Activated CD8-positive, alpha-beta memory T cell treated with anti-CD3 and anti-CD28 coated beads, Interleukin-2, amount 50 U/mL, for 24 hours (primary cell): ENCODE results near the gene PIP4K2C.
"Not testable (repeated sequence)": the region's sequence is repeated elsewhere in the genome, so short reads cannot be mapped to it uniquely, and the experiment has no call there.

Experiments used
- DNase-seq: peaks from one replicate; pipeline ENCODE4 v3.0.0-alpha.2; 2020; ENCODE audit errors: extremely low read depth

Gene PIP4K2C

DNA sequence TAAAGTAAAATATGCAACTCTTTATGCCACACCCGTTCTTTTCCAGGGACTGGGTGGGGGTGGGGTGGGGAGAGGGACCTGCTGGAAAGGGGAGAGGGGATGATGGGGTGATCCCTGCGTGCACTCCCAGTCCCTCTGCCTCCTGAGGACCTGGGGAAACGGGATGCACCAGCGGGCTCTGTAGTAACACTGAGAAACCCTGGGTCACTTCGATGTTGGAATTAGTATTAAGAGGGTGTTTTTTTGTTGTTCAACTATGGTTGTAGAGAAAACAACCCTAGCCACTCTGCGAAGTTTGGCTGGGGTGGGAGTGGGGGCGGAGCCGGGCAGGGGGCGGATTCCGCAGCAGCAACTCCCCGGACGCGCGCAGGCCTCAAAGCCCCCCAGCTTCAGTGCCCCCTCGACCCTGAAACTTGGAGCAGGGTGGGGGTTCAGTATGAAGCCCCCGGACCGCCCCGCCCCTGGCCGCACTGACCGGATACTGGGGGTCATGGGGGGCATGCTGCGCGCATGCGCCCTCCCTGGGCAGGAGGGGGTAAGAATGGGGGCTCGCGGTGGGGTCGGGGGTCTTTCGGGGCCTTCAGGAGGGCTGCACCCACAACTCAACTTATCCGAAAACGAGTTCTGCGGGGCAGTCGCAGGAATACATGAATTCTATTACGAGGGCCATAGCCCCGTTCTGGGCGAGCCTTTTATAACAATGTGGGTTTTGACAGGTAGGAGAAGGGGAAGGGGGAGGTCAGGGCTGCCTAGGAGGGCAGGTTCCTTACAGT, 19.0 kb downstream of the PIP4K2C start:
- DNase-seq: no peak

DNA sequence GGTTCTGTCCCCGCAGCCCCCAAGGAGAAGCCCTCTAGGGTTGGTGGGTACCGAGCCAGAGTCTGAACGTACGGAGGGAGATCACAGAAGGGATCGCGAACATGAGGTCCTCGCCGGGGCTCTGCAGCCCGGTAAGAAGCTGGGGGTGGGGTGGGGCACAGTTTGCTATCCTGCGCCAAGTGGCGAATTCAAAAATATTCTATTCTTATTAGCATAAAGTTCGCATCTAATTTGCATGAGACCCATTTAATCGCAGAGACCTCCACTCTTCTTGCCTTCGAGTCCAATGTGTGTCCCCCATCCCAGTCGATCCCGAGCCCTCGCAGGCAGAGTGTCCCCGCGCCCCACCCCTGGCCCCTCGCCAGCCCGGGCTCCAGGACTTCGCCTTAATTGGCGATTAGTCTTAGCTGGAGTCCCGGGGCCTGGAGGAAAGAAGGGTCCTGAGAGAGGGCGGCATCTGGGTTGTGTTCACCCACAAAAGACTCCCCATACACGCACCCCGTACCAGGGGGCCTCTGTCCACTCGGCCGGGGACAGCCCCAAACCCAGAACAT, 19.6 kb downstream of the PIP4K2C start:
- DNase-seq: no peak

DNA sequence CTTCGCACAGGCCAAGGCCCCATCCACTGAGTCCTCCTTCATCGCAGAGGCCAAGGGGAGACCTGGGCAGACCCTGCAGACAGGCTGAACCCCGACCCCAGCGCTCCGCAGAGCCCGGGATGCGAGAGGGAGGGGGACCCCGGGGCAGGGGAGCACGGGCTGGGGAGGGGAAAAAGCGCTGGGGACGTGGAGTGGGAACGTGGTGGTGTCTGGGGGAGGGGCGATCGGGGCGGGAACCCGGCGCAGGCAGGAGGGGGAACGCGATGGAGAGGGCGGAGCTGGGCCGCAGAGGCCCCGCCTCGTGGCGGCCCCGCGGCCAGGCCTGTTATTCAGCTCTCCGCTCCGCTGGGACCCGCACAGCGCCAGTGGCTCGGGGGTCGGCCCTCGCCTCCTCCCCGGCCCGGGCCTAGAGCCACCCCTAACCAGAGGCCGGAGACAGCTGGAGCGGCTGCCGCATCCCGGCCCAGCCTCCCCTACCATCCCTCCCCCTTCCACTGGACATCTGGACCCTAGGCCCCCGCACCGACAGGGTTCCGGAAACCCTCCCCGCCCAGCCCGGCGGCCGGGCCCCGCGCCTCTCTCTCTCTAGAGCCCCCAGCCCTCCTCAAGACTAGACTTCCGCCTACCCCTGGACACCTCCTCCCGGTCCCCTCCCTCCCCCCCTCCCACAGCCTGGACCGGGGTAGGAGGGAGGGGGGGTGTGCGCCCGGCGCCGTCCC, 20.3 kb downstream of the PIP4K2C start, which contains the start of gene ARHGEF25:
TSS of gene ARHGEF25 (plus strand) at position 328 of the 719 bp plus-strand sequence. CDS start 460 bp downstream, outside the sequence.
- DNase-seq: no peak

DNA sequence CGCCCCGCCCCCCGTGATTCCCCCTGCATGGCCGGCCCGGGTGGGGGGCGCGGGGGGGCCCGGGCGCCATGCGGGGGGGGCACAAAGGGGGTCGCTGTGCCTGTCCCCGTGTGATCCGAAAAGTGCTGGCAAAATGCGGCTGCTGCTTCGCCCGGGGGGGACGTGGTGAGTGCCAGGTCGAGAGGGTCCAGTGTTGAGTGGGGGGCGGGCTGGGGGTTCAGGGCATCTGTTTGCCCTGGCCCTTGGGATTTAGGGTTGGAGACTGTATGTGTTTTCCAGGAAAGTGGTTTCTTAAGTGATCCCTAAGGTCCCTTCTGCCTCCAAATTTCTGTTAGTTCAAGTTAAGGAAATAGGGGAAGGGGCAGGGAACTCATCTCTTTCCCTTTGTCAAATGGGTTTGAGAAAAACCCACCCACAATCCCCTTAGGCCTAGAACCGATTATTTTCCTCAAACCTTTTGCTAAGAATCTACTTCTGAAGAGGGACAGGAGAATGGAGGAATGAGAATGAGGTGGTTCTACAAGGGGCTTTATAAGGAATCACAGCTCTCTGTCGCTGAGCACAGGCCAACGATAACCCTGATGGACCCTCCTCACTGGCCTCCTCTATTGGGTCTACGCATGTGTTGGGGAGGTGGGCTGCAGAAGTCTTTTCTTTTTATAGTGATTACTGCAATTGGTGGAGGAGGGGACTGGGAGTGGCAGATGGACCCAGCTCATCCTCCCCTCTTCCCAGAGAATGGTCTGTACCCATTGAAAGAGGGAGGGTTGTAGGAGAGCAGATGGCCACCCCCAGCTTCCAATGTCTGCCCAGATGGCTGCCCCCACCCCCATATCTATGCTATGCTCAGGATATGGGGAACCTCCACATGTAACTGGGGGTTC, 21.1 kb downstream of the PIP4K2C start:
- no peak for DNase-seq

DNA sequence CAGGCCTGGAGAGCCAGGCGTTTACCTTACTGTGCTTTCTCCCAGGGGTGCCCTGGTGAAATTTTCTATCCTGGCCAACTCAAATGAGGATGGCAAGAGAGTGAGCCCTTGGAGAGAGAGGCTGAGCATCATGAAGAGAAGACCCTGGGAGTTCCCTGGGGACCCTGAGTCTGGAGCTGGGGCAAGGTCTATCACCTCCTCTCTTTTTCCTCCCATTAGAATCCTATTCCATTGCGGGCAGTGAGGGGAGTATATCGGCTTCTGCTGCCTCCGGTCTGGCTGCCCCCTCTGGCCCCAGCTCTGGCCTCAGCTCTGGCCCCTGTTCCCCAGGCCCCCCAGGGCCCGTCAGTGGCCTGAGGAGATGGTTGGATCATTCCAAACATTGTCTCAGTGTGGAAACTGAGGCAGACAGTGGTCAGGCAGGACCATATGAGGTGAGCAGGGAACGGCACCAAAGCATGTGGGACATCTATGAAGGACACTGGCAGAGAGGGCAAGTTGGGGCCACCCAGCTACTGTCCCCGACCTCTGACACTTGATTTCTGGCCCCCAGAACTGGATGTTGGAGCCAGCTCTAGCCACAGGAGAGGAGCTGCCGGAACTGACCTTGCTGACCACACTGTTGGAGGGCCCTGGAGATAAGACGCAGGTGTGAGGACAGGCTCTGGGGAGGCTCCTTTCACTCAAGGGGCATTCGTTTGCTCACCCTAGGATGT, 21.9 kb downstream of the PIP4K2C start:
- DNase-seq: no peak

DNA sequence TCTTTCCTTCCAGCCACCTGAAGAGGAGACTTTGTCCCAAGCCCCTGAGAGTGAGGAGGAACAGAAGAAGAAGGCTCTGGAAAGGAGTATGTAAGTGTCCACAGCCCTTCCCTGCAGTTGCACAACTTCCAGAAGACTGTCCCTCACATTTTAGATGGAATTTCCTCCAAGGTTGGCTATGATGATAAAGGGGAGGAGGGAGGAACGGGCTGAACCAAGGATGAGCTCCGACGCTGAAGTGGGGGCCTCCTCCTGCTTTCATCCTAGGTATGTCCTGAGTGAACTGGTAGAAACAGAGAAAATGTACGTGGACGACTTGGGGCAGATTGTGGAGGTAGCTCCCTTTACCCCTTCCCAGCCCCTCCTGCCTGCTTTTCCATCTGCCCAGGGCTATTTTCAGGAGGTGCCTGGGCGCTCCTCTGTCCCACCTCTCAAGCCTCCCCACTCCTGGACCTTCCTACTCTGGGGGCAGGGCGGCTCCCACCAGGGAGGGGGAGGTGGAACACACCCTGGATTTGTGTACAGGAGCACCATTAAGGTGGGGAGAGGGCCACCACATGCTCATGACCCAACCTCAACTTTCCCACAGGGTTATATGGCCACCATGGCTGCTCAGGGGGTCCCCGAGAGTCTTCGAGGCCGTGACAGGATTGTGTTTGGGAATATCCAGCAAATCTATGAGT, 22.6 kb downstream of the PIP4K2C start:
- DNase-seq: no peak

DNA sequence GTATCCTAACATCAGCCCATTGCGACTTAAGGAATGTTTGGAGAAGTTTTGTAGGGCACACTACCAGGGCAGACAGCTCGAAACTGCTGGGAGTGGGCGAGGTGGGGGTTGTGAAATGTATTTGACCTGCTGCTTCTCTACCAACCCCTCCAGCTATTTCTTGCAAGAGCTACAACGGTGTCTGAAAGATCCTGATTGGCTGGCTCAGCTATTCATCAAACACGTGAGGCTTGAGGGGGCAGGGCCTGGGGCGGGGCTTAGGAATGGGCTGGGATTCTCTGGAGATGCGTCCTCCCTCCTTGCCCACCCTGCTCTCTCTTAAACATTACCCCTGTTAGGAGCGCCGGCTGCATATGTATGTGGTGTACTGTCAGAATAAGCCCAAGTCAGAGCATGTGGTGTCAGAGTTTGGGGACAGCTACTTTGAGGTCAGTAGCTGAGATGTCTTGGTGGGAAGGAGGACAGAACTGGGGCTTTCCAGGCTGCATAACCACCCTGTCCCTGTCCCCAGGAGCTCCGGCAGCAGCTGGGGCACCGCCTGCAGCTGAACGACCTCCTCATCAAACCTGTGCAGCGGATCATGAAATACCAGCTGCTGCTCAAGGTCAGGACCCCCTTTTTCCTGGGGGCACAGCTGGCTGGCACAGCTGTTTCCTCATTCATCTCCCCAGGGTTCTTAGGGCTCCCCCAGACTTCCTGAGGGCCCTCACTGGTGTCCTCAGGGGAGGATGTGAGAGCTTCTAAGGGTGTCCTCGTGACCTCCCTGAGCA, 23.4 kb downstream of the PIP4K2C start:
- DNase-seq: no peak

DNA sequence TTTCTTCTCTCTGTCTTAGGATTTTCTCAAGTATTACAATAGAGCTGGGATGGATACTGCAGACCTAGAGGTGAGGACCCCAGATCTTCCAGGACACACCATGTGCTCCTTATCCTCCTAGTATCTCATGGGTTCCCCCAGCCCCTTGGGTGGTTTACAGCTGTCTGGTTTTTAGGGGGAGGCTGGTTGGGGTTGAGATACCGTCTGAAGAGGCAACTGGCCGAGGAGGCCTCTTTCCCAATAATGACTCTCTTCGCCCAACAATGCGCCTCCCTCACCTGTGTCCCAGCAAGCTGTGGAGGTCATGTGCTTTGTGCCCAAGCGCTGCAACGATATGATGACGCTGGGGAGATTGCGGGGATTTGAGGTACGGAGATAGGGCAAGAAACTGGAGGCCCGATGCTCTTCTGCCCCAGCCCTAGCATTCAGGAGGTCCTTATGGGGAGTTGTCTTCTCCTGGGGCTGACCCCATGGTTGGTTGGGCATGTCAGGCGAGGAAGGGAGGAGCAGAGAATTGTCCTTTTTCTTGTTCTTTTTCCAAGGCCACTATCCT, 24.0 kb downstream of the PIP4K2C start:
- no peak for DNase-seq

DNA sequence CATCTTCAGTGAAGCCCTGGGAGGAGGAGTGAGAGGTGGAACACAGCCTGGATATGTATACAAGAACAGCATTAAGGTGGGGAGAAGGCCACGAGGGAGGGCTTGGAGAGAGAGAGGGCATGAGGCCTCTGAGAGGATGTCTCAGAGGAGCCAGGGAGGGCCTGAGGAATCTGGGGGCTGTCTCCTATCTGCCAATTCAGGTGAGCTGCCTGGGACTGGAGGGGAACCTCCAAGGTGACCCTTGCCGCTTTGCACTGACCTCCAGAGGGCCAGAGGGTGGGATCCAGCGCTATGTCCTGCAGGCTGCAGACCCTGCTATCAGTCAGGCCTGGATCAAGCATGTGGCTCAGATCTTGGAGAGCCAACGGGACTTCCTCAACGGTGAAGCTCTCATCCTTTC, 24.6 kb downstream of the PIP4K2C start:
- no peak for DNase-seq

DNA sequence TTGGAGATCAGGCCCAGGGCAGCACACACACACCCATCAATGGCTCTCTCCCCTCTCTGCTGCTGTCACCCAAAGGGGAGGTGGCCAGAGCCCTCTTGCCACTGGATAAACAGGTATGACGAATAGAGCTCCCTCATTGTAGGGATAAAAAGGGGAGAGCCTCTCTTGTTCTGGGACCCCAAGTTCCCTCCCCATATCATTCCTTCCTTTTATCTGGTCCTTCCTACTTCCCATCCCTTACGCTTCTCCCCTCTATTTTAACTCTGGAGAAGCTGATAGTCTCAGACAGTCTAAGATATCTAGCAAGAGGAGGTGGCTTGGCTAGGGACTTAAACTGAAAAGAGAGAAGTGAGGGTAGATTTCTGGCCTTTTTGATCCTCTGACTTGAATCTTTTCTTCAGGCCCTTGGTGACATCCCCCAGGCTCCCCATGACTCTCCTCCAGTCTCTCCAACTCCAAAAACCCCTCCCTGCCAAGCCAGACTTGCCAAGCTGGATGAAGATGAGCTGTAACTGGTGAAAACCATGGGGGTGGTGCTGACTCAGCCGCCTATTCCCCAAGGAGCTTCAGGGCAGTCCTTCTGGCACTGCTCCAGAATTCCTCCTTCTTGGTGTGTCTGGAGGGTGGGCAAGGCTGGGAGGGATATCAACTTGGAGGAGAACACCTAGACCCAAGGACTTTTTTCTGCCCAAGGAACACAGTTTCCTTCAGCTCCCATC, 25.6 kb downstream of the PIP4K2C start:
- no peak for DNase-seq

DNA sequence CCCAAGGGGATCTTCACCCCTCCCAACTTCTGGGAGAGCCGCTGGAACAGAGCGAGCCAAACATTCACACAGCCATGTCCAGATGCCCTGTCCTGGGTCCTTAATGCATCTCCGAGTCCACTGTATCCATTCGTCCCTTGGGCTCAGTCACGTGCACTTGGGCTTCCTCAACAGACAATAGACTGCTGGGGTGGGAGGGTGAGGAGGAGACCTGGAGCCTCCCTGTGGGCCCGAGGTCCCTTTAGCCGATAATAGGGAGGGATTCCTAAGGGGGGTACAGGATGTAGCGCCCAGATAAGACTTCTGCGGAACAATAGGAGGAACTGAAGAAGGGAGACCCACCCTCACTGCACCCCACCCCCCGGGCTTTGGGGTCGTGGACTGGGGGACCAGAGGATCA, 26.9 kb downstream of the PIP4K2C start:
- no peak for DNase-seq

DNA sequence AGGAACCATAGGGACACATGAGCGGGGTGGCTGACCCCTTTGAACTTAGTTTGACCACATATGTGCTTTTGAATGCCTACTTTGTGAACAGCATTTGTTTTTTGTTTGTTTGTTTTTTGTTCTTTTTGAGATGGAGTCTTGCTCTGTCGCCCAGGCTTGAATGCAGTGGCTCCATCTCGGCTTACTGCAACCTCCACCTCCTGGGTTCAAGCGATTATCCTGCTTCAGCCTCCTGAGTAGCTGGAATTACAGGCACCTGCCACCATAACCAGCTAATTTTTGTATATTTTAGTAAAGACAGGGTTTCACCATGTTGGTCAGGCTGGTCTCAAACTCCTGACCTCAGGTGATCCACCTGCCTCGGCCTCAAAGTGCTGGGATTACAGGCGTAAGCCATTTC, 27.4 kb downstream of the PIP4K2C start:
- not testable (repeated sequence) for DNase-seq

DNA sequence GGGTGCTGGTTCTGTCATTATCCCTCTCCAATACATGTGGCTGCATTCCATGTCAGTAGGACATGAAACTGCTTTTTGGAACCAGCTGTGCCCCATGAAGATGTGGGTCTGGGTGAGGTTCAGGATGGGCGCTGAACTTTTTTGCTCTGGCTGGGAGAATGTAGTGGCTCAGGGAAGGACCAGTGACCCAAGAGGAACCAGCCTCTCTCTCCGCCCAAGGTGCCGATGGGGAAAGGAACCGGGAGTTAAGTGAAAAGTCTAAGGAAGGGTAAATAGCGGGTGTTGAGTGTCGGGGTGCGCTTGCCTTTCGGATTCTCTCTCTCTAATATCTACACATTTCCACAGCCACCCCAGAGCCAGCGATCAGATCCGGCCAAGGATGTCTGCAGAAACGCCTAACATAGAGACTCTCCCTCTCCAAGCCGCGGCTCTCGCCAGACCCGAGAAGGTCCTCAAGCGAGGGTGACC, 28.0 kb downstream of the PIP4K2C start:
- no peak for DNase-seq

DNA sequence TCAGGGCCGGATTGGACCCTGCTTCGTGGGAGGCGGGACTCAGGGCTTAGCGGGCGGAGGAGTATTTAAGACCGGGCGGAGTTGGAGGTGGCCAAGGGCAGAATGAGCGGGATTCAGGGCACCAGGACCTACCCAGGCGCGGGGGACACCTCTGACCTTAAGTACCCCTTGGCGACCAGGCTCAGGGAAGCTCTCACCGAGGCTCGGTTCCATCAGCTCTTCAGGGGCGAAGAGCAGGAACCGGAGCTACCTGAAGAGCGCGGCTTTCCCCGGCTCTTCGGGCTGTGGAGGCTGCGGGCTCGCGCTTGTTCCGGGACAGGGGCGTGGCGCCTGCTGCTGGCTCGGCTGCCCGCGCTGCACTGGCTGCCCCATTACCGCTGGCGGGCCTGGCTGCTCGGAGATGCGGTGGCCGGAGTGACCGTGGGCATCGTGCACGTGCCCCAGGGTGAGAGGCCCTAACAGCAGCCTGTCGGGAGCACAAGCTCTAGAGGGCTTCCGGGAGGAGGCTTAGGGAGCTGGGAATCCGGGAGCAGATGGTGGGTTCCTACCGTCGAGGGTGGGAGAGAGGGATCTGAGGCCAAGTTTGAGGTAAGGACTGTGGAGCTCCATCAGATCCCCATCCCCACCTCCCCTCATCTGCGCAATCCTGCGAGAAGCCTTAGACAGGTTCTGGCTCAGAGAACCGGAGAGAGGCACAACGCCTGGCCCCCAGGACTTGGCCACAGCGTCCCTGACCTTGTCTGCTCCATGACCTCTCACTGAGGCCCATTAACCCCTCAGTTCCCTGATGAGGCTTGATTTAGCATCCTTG, 28.6 kb downstream of the PIP4K2C start:
- DNase-seq: no peak

DNA sequence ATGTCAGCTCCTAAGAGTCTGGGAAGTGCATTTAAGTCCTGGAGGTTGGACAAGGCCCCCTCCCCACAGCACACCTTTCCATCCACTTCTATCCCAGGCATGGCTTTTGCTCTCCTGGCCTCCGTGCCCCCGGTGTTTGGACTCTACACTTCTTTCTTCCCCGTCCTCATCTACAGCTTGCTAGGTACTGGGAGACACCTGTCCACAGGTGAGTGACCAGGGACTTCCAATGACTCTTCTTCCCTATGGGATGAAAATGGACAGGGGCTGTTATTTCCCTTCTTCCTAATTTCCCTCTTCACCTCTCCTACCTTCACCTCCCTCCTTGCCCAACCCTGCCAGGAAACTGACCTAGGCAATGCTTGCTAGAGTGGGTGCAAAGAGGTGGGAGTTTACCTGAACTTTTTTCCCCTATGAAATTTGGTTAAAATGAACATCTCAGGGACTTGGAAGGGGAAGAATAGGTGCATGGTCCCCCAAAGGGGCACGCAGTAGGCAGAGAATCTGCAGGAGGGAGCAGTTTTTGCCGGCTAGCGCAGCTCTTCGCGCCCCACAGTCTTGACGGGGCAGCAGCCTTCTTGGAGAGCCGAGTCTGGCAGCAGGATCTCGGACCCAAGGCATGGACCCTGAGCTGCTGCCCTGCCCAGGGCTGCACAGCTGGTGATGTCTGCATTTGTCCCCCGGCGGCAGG, 29.4 kb downstream of the PIP4K2C start:
- no peak for DNase-seq

DNA sequence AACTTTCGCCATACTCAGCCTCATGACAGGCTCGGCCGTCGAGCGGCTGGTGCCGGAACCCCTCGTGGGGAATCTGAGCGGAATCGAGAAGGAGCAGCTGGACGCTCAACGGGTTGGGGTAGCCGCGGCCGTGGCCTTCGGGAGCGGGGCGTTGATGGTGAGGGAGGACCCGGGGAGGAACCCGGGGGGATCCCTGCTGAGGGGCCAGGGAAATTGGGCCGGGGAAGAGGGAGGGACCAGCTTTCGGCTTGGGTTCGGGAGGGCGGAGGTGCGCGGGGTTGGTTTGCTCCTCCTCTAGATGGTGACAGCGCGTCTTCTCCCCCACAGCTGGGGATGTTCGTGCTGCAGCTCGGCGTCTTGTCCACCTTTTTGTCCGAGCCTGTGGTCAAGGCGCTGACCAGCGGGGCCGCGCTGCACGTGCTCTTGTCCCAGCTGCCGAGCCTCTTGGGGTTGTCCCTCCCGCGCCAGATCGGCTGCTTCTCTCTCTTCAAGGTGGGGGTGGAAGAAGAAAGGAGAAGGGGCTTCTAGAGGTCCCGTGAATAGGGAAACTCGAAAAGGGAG, 30.0 kb downstream of the PIP4K2C start:
- DNase-seq: no peak
